Esophagus muscularis mucosa (tissue), 3 donors: ENCODE results near the gene CHRND.

Experiments
- POLR2A ChIP-seq: fragments of 450-650 bp; IDR thresholded peaks from one replicate; pipeline ENCODE4 v1.6.1; 2017; ENCODE audit warnings: antibody characterized with exemption, moderate library complexity, mild to moderate bottlenecking, low read depth
- POLR2AphosphoS5 ChIP-seq, 2 donors: sonication (generic); formaldehyde crosslinking; IDR thresholded peaks; one replicate each; pipeline ENCODE4 v1.6.1; 2017; ENCODE audit warnings: antibody characterized with exemption in 2 of 2
- TF ChIP-seq, protein P1 (sequence below), 3 experiments: fragments of 200-600 bp in 2 of 3; fragments of 450-650 bp in 1 of 3; sonication (generic) in 2 of 3; IDR thresholded peaks; one replicate each; pipeline ENCODE4 v1.5.1; 2017 to 2019; ENCODE audit warnings: antibody characterized with exemption in 3 of 3, mild to moderate bottlenecking in 2 of 3, moderate library complexity in 1 of 3

GRCh38 chr2:232541195-232541960 is 15.4 kb downstream of the CHRND start:
- TF ChIP-seq POLR2A (no peak), POLR2AphosphoS5 (IDR thresholded peaks at IDR 0.05) (no peak)
- TF ChIP-seq, protein P1, sequence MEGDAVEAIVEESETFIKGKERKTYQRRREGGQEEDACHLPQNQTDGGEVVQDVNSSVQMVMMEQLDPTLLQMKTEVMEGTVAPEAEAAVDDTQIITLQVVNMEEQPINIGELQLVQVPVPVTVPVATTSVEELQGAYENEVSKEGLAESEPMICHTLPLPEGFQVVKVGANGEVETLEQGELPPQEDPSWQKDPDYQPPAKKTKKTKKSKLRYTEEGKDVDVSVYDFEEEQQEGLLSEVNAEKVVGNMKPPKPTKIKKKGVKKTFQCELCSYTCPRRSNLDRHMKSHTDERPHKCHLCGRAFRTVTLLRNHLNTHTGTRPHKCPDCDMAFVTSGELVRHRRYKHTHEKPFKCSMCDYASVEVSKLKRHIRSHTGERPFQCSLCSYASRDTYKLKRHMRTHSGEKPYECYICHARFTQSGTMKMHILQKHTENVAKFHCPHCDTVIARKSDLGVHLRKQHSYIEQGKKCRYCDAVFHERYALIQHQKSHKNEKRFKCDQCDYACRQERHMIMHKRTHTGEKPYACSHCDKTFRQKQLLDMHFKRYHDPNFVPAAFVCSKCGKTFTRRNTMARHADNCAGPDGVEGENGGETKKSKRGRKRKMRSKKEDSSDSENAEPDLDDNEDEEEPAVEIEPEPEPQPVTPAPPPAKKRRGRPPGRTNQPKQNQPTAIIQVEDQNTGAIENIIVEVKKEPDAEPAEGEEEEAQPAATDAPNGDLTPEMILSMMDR (IDR thresholded peaks at IDR 0.05): no peak
